ENCODE data around the gene SRRM5. TPM values are rescaled to one million over a fixed set of nuclear protein-coding genes. Genes with fewer than 3 reads are reported as not detected.

SRRM5 gene
- total RNA-seq, 2 donors from 2014 or later: 1.1 to 1.7 TPM

DNA sequence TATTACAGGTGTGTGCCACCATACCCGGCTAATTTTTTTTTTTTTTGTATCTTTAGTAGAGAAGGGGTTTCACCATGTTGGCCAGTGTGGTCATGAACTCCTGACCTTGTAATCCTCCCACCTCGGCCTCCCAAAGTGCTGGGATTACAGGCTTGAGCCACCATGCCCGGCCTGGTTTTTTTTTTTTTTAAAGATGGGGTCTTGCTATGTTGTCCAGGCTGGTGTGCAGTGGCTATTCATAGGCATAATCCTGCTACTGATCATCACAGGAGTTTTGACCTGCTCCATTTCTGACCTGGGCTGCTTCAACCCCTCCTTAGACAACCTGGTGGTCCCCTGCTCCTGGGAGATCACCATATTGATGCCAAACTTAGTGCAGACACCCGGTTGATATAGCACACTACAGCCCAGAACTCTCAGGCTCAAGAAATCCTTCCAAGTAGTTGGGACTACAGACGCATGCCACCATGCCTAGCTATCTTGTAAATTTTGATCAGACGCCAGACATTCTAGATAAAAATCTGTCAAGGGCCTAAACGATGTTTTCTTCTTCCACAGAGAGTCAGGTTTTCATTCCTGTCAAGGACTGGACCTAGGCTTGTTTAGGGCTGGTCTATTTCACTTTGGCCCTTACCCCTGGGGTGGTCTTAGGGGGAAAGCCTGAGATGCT, 48.5 kb downstream of the SRRM5 start:
- Mint-ChIP-seq H3K4me1 (ENCODE audit: low read depth) (peaks cover 19% of the 10 kb centered on the region), H3K9me3 (peaks cover 2% of the 10 kb centered on the region in 2 donors), H3K27me3 (ENCODE audit: low read depth) (no peaks in the 10 kb centered on the region), H3K27ac (no peak overlapping the region), H3K4me3 (no peak overlapping the region), H3K36me3 (ENCODE audit: insufficient read depth in 2 of 2) (peaks cover 4 to 5% of the 10 kb centered on the region in 2 donors)
- ATAC-seq (replicated peaks in 1 of 2) (no peak), DNase-seq (no peak)

DNA sequence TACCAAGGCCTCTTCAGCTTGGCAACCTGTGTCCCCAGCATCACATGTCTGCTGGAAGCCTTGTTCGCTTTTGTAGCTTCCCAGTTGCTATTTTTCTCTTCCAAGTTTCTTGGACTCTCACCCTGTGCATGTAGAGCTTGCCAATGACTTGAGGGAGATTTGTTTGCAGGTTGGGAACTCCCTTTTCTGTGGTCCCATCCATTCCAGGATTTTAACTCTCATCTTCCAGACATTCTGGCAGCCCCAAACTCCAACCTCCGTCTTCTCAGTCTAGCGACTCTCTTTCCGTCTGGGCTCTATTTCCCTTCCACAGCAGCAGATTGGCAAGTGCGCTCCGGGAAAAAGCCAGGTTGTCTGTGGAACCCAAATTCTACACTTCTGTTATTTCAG, 49.1 kb downstream of the SRRM5 start:
- no peak for DNase-seq
- no peak overlapping the region for H3K27ac Mint-ChIP-seq
- ATAC-seq (replicated peaks in 1 of 2): no peak
- peaks cover 2% of the 10 kb centered on the region in 2 donors for H3K9me3 Mint-ChIP-seq
- H3K4me3 Mint-ChIP-seq: no peak overlapping the region
- peaks cover 19% of the 10 kb centered on the region for H3K4me1 Mint-ChIP-seq (ENCODE audit: low read depth)
- peaks cover 3 to 4% of the 10 kb centered on the region in 2 donors for H3K36me3 Mint-ChIP-seq (ENCODE audit: insufficient read depth in 2 of 2)
- H3K27me3 Mint-ChIP-seq (ENCODE audit: low read depth): no peaks in the 10 kb centered on the region

DNA sequence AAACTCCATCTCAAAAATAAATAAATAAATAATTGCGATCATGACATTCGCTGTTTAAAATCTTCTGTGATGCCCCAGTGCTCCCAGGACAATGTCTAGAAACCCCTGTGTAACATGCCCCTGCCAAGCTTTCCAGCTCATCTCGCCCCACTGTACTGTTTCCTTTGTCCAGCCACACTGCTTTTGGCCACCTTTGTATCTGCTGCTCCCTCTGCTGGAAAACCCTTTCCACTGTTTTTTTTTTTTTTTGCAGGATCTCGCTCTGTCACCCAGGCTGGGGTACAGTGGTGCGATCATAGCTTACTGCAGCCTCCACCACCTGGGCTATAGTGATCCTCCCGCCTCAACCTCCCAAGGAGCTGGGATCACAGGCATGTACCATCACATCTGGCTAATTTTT, 50.6 kb downstream of the SRRM5 start:
- DNase-seq: no peak
- Mint-ChIP-seq H3K27me3 (ENCODE audit: low read depth) (no peaks in the 10 kb centered on the region), H3K9me3 (peaks cover 2% of the 10 kb centered on the region in 2 donors), H3K36me3 (ENCODE audit: insufficient read depth in 2 of 2) (peaks cover 3 to 4% of the 10 kb centered on the region in 2 donors), H3K4me1 (ENCODE audit: low read depth) (peaks cover 23% of the 10 kb centered on the region), H3K27ac (no peak overlapping the region), H3K4me3 (no peak overlapping the region)
- no peak for ATAC-seq (replicated peaks in 1 of 2)

DNA sequence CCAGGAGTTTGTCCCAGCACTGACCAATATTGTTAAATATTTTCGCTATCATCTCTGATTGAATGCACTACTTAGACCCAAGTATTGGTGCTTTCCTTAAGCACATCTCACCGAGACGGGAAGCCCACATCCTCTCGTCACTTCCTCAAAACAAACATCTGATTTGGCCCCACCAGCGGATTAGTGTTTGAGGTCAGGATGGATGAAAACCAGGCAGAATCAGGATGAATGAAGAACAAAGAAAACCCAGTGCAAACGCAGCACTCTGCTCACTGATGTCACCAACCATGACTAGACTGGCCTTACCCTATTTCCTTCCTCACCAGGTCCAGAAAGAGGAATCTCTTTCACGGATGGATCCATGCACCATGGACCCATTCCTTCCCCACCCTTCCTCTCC, 52.1 kb downstream of the SRRM5 start:
- H3K4me1 Mint-ChIP-seq (ENCODE audit: low read depth): peaks cover 36% of the 10 kb centered on the region
- peak overlapping the region; percentile 22 for H3K27ac Mint-ChIP-seq
- no peaks in the 10 kb centered on the region for H3K27me3 Mint-ChIP-seq (ENCODE audit: low read depth)
- peak overlapping the region in 1 of 2 donors; percentile 8 for H3K4me3 Mint-ChIP-seq
- H3K9me3 Mint-ChIP-seq: no peaks in the 10 kb centered on the region
- peak in 1 of 2 donors; percentile 7 for DNase-seq
- no peak for ATAC-seq (replicated peaks in 1 of 2)
- H3K36me3 Mint-ChIP-seq (ENCODE audit: insufficient read depth in 2 of 2): peaks cover 4 to 5% of the 10 kb centered on the region in 2 donors

Other genes starting within 250 kb of the SRRM5 start
- not detected for gene TEX101, start 197.2 kb upstream of the SRRM5 start, total RNA-seq
- 1 to 10 TPM; 3.1 to 4.1 TPM for gene LYPD3, start 146.5 kb upstream of the SRRM5 start, total RNA-seq
- gene PHLDB3, start 107.3 kb upstream of the SRRM5 start, total RNA-seq: 10 to 100 TPM; 22.4 to 26.1 TPM
- 100 to 1,000 TPM; 101 to 125 TPM for gene ETHE1, start 84.9 kb upstream of the SRRM5 start, total RNA-seq
- 1 to 10 TPM; 3.2 to 4.3 TPM for gene ZNF575, start 78.9 kb upstream of the SRRM5 start, total RNA-seq
- gene XRCC1, start 36.6 kb upstream of the SRRM5 start, total RNA-seq: 10 to 100 TPM; 58.4 to 66.7 TPM
- 10 to 100 TPM in 1 of 2 donors, 1 to 10 TPM in 1; 8.9 to 18.1 TPM for gene PINLYP, start 36.3 kb upstream of the SRRM5 start, total RNA-seq
- 10 to 100 TPM; 13.6 to 16.6 TPM for gene IRGQ, start 16.0 kb upstream of the SRRM5 start, total RNA-seq
- gene ZNF576, start 15.5 kb upstream of the SRRM5 start, total RNA-seq: 10 to 100 TPM; 10.0 to 11.8 TPM
- 10 to 100 TPM; 17.2 to 25.6 TPM for gene ZNF428, start 7.5 kb downstream of the SRRM5 start, total RNA-seq
- under 1 TPM; 0.28 to 0.74 TPM for gene CADM4, start 27.8 kb downstream of the SRRM5 start, total RNA-seq
- 10 to 100 TPM in 1 of 2 donors, 1 to 10 TPM in 1; 9.9 to 10.4 TPM for gene PLAUR, start 58.1 kb downstream of the SRRM5 start, total RNA-seq
- gene IRGC, start 104.0 kb downstream of the SRRM5 start, total RNA-seq: not detected
- 10 to 100 TPM; 85.3 to 96.4 TPM for gene SMG9, start 142.9 kb downstream of the SRRM5 start, total RNA-seq
- 100 to 1,000 TPM in 1 of 2 donors, 10 to 100 TPM in 1; 91.6 to 118 TPM for gene KCNN4, start 168.9 kb downstream of the SRRM5 start, total RNA-seq
- gene LYPD5, start 190.4 kb downstream of the SRRM5 start, total RNA-seq: 1 to 10 TPM in 1 of 2 donors, under 1 TPM in 1; 0.21 to 1.1 TPM
- 1 to 10 TPM; 6.9 to 7.3 TPM for gene ZNF283, start 215.2 kb downstream of the SRRM5 start, total RNA-seq